Measurements from ENCODE around the gene DUOX2. TPM values are rescaled to one million over a fixed set of nuclear protein-coding genes. Genes with fewer than 3 reads are reported as not detected.
A peak's percentile ranks its signal among the peaks of the same experiment; 100 is the strongest.

DUOX2 gene
- total and polyA plus RNA-seq, 2 donors (not counting 1 experiment from before 2014, with no cell fraction given) = 0.32 TPM; not detected in 1

DNA sequence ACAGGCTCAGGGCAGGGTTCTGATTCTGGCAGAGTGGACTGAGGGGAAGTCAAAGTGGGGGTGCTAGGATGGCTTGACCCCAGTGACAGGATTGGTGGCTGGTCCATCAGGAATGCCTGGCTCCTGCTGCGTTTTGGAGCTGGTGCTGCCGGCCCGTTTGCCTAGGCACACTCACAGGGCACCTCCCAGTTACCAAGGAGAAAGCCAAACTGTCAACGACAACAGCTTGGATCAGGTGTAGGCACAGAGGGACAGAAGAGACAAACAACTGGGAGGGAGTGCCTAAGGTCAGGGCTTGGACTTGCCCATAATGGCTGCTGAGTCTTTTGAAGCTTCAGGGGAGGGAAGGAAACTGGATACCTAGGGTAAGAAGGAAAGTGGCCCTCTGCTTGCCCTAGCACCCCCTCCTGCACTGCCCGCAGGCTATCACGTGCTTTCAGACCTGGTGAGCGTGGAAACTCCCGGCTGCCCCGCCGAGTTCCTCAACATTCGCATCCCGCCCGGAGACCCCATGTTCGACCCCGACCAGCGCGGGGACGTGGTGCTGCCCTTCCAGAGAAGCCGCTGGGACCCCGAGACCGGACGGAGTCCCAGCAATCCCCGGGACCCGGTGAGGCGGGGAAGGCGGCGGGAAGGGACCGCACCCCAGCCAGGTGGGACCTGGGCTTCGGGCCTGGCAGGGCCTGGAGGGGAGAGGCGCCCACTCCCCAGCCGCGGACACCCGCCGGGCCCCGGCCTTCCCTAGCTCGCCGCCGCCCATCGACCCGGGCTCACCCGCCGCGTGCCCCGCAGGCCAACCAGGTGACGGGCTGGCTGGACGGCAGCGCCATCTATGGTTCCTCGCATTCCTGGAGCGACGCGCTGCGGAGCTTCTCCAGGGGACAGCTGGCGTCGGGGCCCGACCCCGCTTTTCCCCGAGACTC is 21.0 kb upstream of the DUOX2 start:
- WGBS (ENCODE audit: insufficient coverage) = 12% methylated on average over 52 of the region's 57 CpGs
- Histone ChIP-seq H3K4me1 (ENCODE audit: control insufficient read depth in 2 of 2, insufficient read depth in 2 of 2, low read length in 2 of 2) (peaks cover 16 to 21% of the 10 kb centered on the region in 2 donors), H4K20me1 (ENCODE audit: control insufficient read depth, insufficient read depth, low read length, poor library complexity, severe bottlenecking) (no peaks in the 10 kb centered on the region), H3K36me3 (replicated peaks in 1 of 2; ENCODE audit: control extremely low read depth in 1 of 2, control insufficient read depth in 1 of 2, extremely low read depth in 1 of 2, insufficient read depth in 2 of 2, low read length in 1 of 2) (no peaks in the 10 kb centered on the region), H3K79me2 (ENCODE audit: control insufficient read depth, insufficient read depth, low read length) (no peaks in the 10 kb centered on the region), H2AFZ (ENCODE audit: insufficient read depth, low read depth, low read length, poor library complexity, severe bottlenecking) (peak overlapping the region; percentile 38), H3K4me3 (ENCODE audit: control extremely low read depth in 1 of 5, extremely low read depth in 1 of 5, insufficient read depth in 1 of 5, low read depth in 2 of 5, low read length in 4 of 5) (peak overlapping the region in 3 of 5 experiments; percentile 8 to 39 (median 32)), H3K9me3 (ENCODE audit: control extremely low read depth in 1 of 3, control insufficient read depth in 2 of 3, insufficient read depth in 1 of 3, low read length in 2 of 3) (peaks cover 0 to 6% (median 0%) of the 10 kb centered on the region in 3 donors), H3K4me2 (replicated peaks; ENCODE audit: low read depth, low read length, poor library complexity, severe bottlenecking) (peak overlapping the region; percentile 68), H3K27me3 (replicated peaks in 1 of 4; ENCODE audit: control extremely low read depth in 1 of 4, control insufficient read depth in 3 of 4, insufficient read depth in 4 of 4, low read length in 3 of 4) (peaks cover 0 to 61% (median 30%) of the 10 kb centered on the region in 4 experiments), H3K27ac (ENCODE audit: low read length in 2 of 2) (no peak overlapping the region), H3K9ac (ENCODE audit: low read length) (peak overlapping the region; percentile 25)
- H3K4me1 Mint-ChIP-seq = peaks cover 16% of the 10 kb centered on the region
- peak; percentile 61 for ATAC-seq (ENCODE audit: low read depth)
- TF ChIP-seq, protein P1, sequence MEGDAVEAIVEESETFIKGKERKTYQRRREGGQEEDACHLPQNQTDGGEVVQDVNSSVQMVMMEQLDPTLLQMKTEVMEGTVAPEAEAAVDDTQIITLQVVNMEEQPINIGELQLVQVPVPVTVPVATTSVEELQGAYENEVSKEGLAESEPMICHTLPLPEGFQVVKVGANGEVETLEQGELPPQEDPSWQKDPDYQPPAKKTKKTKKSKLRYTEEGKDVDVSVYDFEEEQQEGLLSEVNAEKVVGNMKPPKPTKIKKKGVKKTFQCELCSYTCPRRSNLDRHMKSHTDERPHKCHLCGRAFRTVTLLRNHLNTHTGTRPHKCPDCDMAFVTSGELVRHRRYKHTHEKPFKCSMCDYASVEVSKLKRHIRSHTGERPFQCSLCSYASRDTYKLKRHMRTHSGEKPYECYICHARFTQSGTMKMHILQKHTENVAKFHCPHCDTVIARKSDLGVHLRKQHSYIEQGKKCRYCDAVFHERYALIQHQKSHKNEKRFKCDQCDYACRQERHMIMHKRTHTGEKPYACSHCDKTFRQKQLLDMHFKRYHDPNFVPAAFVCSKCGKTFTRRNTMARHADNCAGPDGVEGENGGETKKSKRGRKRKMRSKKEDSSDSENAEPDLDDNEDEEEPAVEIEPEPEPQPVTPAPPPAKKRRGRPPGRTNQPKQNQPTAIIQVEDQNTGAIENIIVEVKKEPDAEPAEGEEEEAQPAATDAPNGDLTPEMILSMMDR (IDR thresholded peaks at IDR 0.05) = no peak
- no peak for TF ChIP-seq EZH2 (IDR thresholded peaks at IDR 0.05; ENCODE audit: borderline replicate concordance, insufficient read depth, low read depth, low read length, poor library complexity, severe bottlenecking)
- POLR2A ChIA-PET = no interaction called here
- peaks cover 62% of the 10 kb centered on the region for H3K27me3 Mint-ChIP-seq
- peak; percentile 53 for DNase-seq
- CTCF ChIA-PET = interaction anchor here (0.9 to 1.6 kb wide), 4 partner anchors 9 to 281 kb away, joined by 3 to 12 read pairs (median 6); no protein-coding TSS in a partner anchor
- H3K27ac Mint-ChIP-seq = no peak overlapping the region
- intact Hi-C loops (cut with micrococcal nuclease) = no loop called here
- no peaks in the 10 kb centered on the region for H3K9me3 Mint-ChIP-seq (ENCODE audit: insufficient read depth)
- H3K4me3 Mint-ChIP-seq = peak overlapping the region; percentile 77

DNA sequence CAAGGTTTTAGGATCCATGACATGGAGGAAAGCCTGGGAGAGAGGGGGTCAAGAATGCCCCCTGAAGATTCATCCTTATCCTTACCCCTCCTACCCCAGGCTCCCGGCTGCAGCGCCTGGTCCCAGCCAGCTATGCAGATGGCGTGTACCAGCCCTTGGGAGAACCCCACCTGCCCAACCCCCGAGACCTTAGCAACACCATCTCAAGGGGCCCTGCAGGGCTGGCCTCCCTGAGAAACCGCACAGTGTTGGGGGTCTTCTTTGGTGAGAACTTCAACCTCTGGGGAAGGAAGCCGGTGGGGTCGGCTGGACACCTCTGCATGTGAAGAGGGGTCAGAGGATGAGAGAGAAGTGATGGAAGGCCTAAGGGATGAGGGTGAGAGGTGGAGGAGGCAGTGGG is 20.1 kb upstream of the DUOX2 start:
- Histone ChIP-seq H2AFZ (ENCODE audit: insufficient read depth, low read depth, low read length, poor library complexity, severe bottlenecking) (no peak overlapping the region), H3K4me2 (replicated peaks; ENCODE audit: low read depth, low read length, poor library complexity, severe bottlenecking) (no peak overlapping the region), H4K20me1 (ENCODE audit: control insufficient read depth, insufficient read depth, low read length, poor library complexity, severe bottlenecking) (no peaks in the 10 kb centered on the region), H3K27me3 (replicated peaks in 1 of 4; ENCODE audit: control extremely low read depth in 1 of 4, control insufficient read depth in 3 of 4, insufficient read depth in 4 of 4, low read length in 3 of 4) (peaks cover 0 to 70% (median 34%) of the 10 kb centered on the region in 4 experiments), H3K9me3 (ENCODE audit: control extremely low read depth in 1 of 3, control insufficient read depth in 2 of 3, insufficient read depth in 1 of 3, low read length in 2 of 3) (peaks cover 0 to 11% (median 0%) of the 10 kb centered on the region in 3 donors), H3K36me3 (replicated peaks in 1 of 2; ENCODE audit: control extremely low read depth in 1 of 2, control insufficient read depth in 1 of 2, extremely low read depth in 1 of 2, insufficient read depth in 2 of 2, low read length in 1 of 2) (no peaks in the 10 kb centered on the region), H3K9ac (ENCODE audit: low read length) (no peak overlapping the region), H3K79me2 (ENCODE audit: control insufficient read depth, insufficient read depth, low read length) (no peaks in the 10 kb centered on the region), H3K27ac (ENCODE audit: low read length in 2 of 2) (no peak overlapping the region), H3K4me1 (ENCODE audit: control insufficient read depth in 2 of 2, insufficient read depth in 2 of 2, low read length in 2 of 2) (peaks cover 24 to 30% of the 10 kb centered on the region in 2 donors), H3K4me3 (ENCODE audit: control extremely low read depth in 1 of 5, extremely low read depth in 1 of 5, insufficient read depth in 1 of 5, low read depth in 2 of 5, low read length in 4 of 5) (no peak overlapping the region)
- ChIA-PET CTCF (interaction anchor here (0.9 to 1.6 kb wide), 3 partner anchors 8 to 13 kb away, joined by 3 to 12 read pairs (median 4); no protein-coding TSS in a partner anchor), POLR2A (no interaction called here)
- Mint-ChIP-seq H3K27ac (no peak overlapping the region), H3K4me3 (peak overlapping the region; percentile 77), H3K9me3 (ENCODE audit: insufficient read depth) (no peaks in the 10 kb centered on the region), H3K4me1 (peaks cover 16% of the 10 kb centered on the region), H3K27me3 (peaks cover 63% of the 10 kb centered on the region)
- no peak for DNase-seq
- ATAC-seq (ENCODE audit: low read depth) = no peak
- no peak for TF ChIP-seq EZH2 (IDR thresholded peaks at IDR 0.05; ENCODE audit: borderline replicate concordance, insufficient read depth, low read depth, low read length, poor library complexity, severe bottlenecking)
- TF ChIP-seq, protein P1 (IDR thresholded peaks at IDR 0.05) = no peak
- 100% methylated on average over 3 of the region's 7 CpGs for WGBS (ENCODE audit: insufficient coverage)
- intact Hi-C loops (cut with micrococcal nuclease) = no loop called here

All from B cell (primary cell).